ENCODE results near the gene GLP2R.

GLP2R gene

GRCh38 chr17:9850151-9850550 lies 24.4 kb downstream of the GLP2R start:
- Histone ChIP-seq H3K9me3 (ENCODE audit: low read depth, low read length) (no peaks in the 10 kb centered on the region), H3K9ac (ENCODE audit: insufficient read length) (no peak overlapping the region), H3K36me3 (ENCODE audit: insufficient read depth, low read length) (no peaks in the 10 kb centered on the region), H3K27ac (no peak overlapping the region), H3K4me3 (no peak overlapping the region)
- DNase-seq (ENCODE audit: low read depth, low spot score), result no peak
- TF ChIP-seq EZH2 (IDR thresholded peaks at IDR 0.05), result no peak
- TF ChIP-seq POLR2AphosphoS5 (IDR thresholded peaks at IDR 0.05; ENCODE audit: borderline replicate concordance, low read depth, low read length), result no peak
- no peak for TF ChIP-seq FOXP2 (optimal IDR thresholded peaks at IDR 0.05; ENCODE audit: control extremely low read depth, extremely low read length, insufficient read depth)

GRCh38 chr17:9854255-9854654 lies 28.5 kb downstream of the GLP2R start:
- no peak overlapping the region for H3K4me3 ChIP-seq
- H3K27ac ChIP-seq, result no peak overlapping the region
- no peaks in the 10 kb centered on the region for H3K36me3 ChIP-seq (ENCODE audit: insufficient read depth, low read length)
- TF ChIP-seq POLR2AphosphoS5 (IDR thresholded peaks at IDR 0.05; ENCODE audit: borderline replicate concordance, low read depth, low read length) (no peak), EZH2 (IDR thresholded peaks at IDR 0.05) (no peak), FOXP2 (optimal IDR thresholded peaks at IDR 0.05; ENCODE audit: control extremely low read depth, extremely low read length, insufficient read depth) (no peak)
- no peaks in the 10 kb centered on the region; the same call in 1 of the 2 replicates for H3K9me3 ChIP-seq (ENCODE audit: low read depth, low read length)
- no peak for DNase-seq (ENCODE audit: low read depth, low spot score)
- no peak overlapping the region for H3K9ac ChIP-seq (ENCODE audit: insufficient read length)

- Histone ChIP-seq H3K9ac (ENCODE audit: insufficient read length) (no peak overlapping the region), H3K27ac (no peak overlapping the region), H3K9me3 (ENCODE audit: low read depth, low read length) (no peaks in the 10 kb centered on the region; the same call in 1 of the 2 replicates), H3K4me3 (no peak overlapping the region), H3K36me3 (ENCODE audit: insufficient read depth, low read length) (no peaks in the 10 kb centered on the region)
- TF ChIP-seq POLR2AphosphoS5 (IDR thresholded peaks at IDR 0.05; ENCODE audit: borderline replicate concordance, low read depth, low read length) (no peak), EZH2 (IDR thresholded peaks at IDR 0.05) (no peak), FOXP2 (optimal IDR thresholded peaks at IDR 0.05; ENCODE audit: control extremely low read depth, extremely low read length, insufficient read depth) (no peak)
- DNase-seq (ENCODE audit: low read depth, low spot score), result no peak
Measured at GRCh38 chr17:9855036-9855435, 29.3 kb downstream of the GLP2R start.

GRCh38 chr17:9859781-9860180 lies 34.1 kb downstream of the GLP2R start:
- no peak overlapping the region for H3K27ac ChIP-seq

GRCh38 chr17:9860851-9861250 lies 35.1 kb downstream of the GLP2R start:
- no peak overlapping the region for H3K4me3 ChIP-seq
- H3K27ac ChIP-seq, result no peak overlapping the region
- no peaks in the 10 kb centered on the region; the same call in 1 of the 2 replicates for H3K9me3 ChIP-seq (ENCODE audit: low read depth, low read length)
- DNase-seq (ENCODE audit: low read depth, low spot score), result no peak
- TF ChIP-seq FOXP2 (optimal IDR thresholded peaks at IDR 0.05; ENCODE audit: control extremely low read depth, extremely low read length, insufficient read depth), result no peak
- TF ChIP-seq POLR2AphosphoS5 (IDR thresholded peaks at IDR 0.05; ENCODE audit: borderline replicate concordance, low read depth, low read length), result no peak
- no peak for TF ChIP-seq EZH2 (IDR thresholded peaks at IDR 0.05)
- H3K36me3 ChIP-seq (ENCODE audit: insufficient read depth, low read length), result no peaks in the 10 kb centered on the region
- no peak overlapping the region for H3K9ac ChIP-seq (ENCODE audit: insufficient read length)

More at GRCh38 chr17:9859781-9860180, 34.1 kb downstream of the GLP2R start:
- Histone ChIP-seq H3K9me3 (ENCODE audit: low read depth, low read length) (no peaks in the 10 kb centered on the region; the same call in 1 of the 2 replicates), H3K9ac (ENCODE audit: insufficient read length) (no peak overlapping the region), H3K4me3 (no peak overlapping the region), H3K36me3 (ENCODE audit: insufficient read depth, low read length) (no peaks in the 10 kb centered on the region)
- TF ChIP-seq EZH2 (IDR thresholded peaks at IDR 0.05), result no peak
- no peak for TF ChIP-seq FOXP2 (optimal IDR thresholded peaks at IDR 0.05; ENCODE audit: control extremely low read depth, extremely low read length, insufficient read depth)
- no peak for TF ChIP-seq POLR2AphosphoS5 (IDR thresholded peaks at IDR 0.05; ENCODE audit: borderline replicate concordance, low read depth, low read length)
- no peak for DNase-seq (ENCODE audit: low read depth, low spot score)

- no peaks in the 10 kb centered on the region; the same call in 1 of the 2 replicates for H3K9me3 ChIP-seq (ENCODE audit: low read depth, low read length)
- H3K4me3 ChIP-seq, result no peak overlapping the region
- H3K36me3 ChIP-seq (ENCODE audit: insufficient read depth, low read length), result no peaks in the 10 kb centered on the region
- TF ChIP-seq POLR2AphosphoS5 (IDR thresholded peaks at IDR 0.05; ENCODE audit: borderline replicate concordance, low read depth, low read length), result no peak
- TF ChIP-seq FOXP2 (optimal IDR thresholded peaks at IDR 0.05; ENCODE audit: control extremely low read depth, extremely low read length, insufficient read depth), result no peak
- TF ChIP-seq EZH2 (IDR thresholded peaks at IDR 0.05), result no peak
- DNase-seq (ENCODE audit: low read depth, low spot score), result no peak
- no peak overlapping the region for H3K9ac ChIP-seq (ENCODE audit: insufficient read length)
- H3K27ac ChIP-seq, result no peak overlapping the region
Measured at GRCh38 chr17:9862220-9862619, 36.5 kb downstream of the GLP2R start.

GRCh38 chr17:9862949-9863348 lies 37.2 kb downstream of the GLP2R start:
- H3K36me3 ChIP-seq (ENCODE audit: insufficient read depth, low read length), result no peaks in the 10 kb centered on the region
- TF ChIP-seq POLR2AphosphoS5 (IDR thresholded peaks at IDR 0.05; ENCODE audit: borderline replicate concordance, low read depth, low read length), result no peak
- TF ChIP-seq EZH2 (IDR thresholded peaks at IDR 0.05), result no peak
- TF ChIP-seq FOXP2 (optimal IDR thresholded peaks at IDR 0.05; ENCODE audit: control extremely low read depth, extremely low read length, insufficient read depth), result no peak
- H3K4me3 ChIP-seq, result no peak overlapping the region
- H3K9ac ChIP-seq (ENCODE audit: insufficient read length), result no peak overlapping the region
- no peaks in the 10 kb centered on the region; the same call in 1 of the 2 replicates for H3K9me3 ChIP-seq (ENCODE audit: low read depth, low read length)
- H3K27ac ChIP-seq, result no peak overlapping the region
- DNase-seq (ENCODE audit: low read depth, low spot score), result no peak

GRCh38 chr17:9865586-9865985 lies 39.9 kb downstream of the GLP2R start:
- no peak for TF ChIP-seq FOXP2 (optimal IDR thresholded peaks at IDR 0.05; ENCODE audit: control extremely low read depth, extremely low read length, insufficient read depth)
- no peak for TF ChIP-seq EZH2 (IDR thresholded peaks at IDR 0.05)
- TF ChIP-seq POLR2AphosphoS5 (IDR thresholded peaks at IDR 0.05; ENCODE audit: borderline replicate concordance, low read depth, low read length), result no peak
- Histone ChIP-seq H3K9me3 (ENCODE audit: low read depth, low read length) (no peaks in the 10 kb centered on the region), H3K36me3 (ENCODE audit: insufficient read depth, low read length) (no peaks in the 10 kb centered on the region), H3K4me3 (no peak overlapping the region), H3K9ac (ENCODE audit: insufficient read length) (no peak overlapping the region), H3K27ac (no peak overlapping the region)
- DNase-seq (ENCODE audit: low read depth, low spot score), result no peak

- H3K9ac ChIP-seq (ENCODE audit: insufficient read length), result no peak overlapping the region
- no peaks in the 10 kb centered on the region for H3K9me3 ChIP-seq (ENCODE audit: low read depth, low read length)
- H3K27ac ChIP-seq, result no peak overlapping the region
- no peak overlapping the region for H3K4me3 ChIP-seq
- H3K36me3 ChIP-seq (ENCODE audit: insufficient read depth, low read length), result no peaks in the 10 kb centered on the region
- DNase-seq (ENCODE audit: low read depth, low spot score), result no peak
- no peak for TF ChIP-seq FOXP2 (optimal IDR thresholded peaks at IDR 0.05; ENCODE audit: control extremely low read depth, extremely low read length, insufficient read depth)
- TF ChIP-seq EZH2 (IDR thresholded peaks at IDR 0.05), result no peak
- no peak for TF ChIP-seq POLR2AphosphoS5 (IDR thresholded peaks at IDR 0.05; ENCODE audit: borderline replicate concordance, low read depth, low read length)
Measured at GRCh38 chr17:9868552-9868951, 42.8 kb downstream of the GLP2R start.

All from SK-N-MC (cell line).